Left hindlimb (tissue), 1 donor: ENCODE results near the gene MTHFD1L.

ENCODE experiments used
- DNase-seq: peaks from one replicate; pipeline ENCODE4 v3.0.0-alpha.2; 2018

MTHFD1L gene

GRCh38 chr6:150993253-150993652, 127.8 kb downstream of the MTHFD1L start:
- DNase-seq, result no peak

- no peak for DNase-seq
Observed at GRCh38 chr6:150994026-150994425, 128.5 kb downstream of the MTHFD1L start.

GRCh38 chr6:150996968-150997367, 131.5 kb downstream of the MTHFD1L start:
- no peak for DNase-seq

DNA sequence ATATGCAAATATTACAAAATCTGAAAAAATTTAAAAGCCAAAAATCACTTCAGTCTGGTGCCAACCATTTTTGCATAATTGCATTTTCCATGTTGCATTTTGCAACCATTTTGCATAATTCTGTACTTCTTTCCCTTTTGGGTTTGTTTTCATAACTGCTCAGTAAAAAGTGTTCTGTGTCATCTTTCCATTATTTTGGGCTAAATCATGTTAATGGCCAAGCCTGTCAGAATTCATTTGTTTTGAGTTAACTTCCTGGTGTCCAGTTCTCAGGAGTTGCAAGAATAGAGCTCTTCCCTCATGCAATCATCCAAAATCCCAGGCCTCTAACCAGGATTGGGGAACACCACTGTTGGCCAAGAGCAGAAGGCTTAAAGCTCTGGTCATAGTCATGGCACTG, 133.6 kb downstream of the MTHFD1L start:
- no peak for DNase-seq

DNA sequence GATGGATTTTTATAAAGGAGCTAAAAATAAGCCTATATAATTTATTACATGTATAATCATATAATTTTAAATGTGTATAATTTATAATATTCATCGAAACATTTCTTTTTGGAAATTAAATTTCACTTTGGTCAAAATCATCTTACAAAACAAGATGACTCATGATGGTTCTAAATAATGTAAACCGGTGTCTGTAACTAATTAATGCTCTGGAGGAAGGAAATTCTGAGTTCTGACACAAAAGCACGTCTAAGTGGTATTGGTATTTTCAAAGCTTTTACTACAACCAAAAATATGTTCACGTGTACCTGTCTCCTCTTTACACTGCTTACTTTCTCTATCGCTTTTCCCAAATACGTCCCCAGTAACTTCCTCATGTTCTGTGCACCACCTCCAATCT, 134.1 kb downstream of the MTHFD1L start:
- no peak for DNase-seq

DNA sequence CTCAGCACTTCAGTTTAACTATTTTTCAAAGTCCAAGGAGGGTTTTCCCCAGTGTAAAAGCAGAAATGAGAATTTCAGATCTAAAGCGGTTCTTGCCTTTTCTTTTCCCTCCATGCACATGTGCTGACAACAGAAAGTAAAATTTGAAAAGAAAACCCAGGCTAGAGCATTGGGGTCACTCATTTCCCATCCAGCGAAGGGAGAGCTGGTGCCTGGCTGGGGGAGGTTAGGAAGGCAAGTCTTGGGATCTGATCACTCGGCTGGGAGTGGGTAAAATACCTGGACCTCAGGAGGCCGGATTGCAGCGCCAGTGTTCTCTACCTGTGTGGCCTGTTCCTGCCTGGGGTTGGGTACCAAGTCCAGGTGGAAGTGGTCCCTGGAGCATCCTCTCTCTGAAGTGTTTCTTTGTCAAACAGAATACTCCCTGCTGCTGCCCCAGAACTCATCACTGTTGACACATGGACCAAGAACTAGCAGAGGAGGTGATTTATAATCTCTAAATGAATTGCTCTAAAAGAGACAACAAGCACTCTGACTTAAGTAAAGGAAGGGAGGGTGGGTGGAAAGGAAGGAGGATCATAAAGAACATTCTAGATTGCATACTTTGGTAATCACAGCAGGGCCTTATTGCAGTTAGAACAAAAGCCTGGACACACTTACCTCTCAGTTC, 136.0 kb downstream of the MTHFD1L start:
- DNase-seq, result no peak

GRCh38 chr6:151002057-151002450, 136.6 kb downstream of the MTHFD1L start:
- DNase-seq, result no peak

GRCh38 chr6:151002491-151002935, 137.0 kb downstream of the MTHFD1L start:
- DNase-seq, result peak; percentile 28

DNA sequence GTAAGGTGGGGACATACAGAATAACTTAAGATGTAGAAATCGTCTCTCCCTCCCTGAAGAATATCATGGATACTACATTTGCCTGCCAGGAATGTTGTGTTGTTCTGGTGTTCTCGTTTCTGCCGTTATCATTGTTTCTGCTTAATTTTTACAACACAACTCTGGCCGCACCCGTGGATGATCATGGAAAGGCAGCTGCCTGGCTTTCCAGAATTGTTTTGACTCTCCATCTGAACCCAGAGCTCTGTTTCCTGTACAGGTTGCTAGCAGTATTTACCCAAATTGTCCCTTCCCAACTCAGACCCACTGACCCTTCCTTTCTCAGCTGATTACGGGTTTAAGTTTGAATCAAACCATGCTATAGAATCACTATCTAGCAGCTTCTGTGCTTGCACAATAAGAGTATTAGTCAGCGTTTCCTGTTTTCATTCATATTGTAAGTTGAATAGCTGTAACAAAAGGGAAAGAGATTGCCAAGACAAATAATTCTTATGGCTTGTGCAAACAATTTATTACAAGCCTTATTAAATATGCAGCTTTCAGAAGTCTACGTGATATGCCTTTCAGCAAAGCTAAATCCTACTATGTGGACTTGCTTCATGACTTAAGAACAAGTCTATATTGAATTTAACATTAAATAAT, 139.0 kb downstream of the MTHFD1L start:
- peak; percentile 53 for DNase-seq

DNA sequence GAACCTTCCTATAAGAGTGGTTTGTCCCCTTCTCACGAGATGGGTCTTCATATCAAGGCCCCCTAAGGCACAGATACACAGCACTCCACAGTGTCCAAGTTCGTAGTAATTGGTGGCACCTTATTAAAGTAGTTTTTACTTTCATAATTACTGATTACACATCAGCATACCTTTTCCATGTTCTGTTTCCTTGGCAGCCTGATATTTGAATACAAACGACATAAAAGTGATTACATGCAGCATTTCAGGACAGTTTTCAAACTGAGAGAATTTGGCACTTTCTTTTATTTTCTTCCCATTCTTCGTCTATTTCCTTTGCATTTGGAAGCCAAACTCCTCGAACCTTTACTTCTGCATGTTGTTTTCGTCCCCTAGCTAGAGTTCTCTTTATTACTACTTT, 139.7 kb downstream of the MTHFD1L start:
- no peak for DNase-seq

GRCh38 chr6:151005896-151006632, 140.6 kb downstream of the MTHFD1L start:
- no peak for DNase-seq

DNA sequence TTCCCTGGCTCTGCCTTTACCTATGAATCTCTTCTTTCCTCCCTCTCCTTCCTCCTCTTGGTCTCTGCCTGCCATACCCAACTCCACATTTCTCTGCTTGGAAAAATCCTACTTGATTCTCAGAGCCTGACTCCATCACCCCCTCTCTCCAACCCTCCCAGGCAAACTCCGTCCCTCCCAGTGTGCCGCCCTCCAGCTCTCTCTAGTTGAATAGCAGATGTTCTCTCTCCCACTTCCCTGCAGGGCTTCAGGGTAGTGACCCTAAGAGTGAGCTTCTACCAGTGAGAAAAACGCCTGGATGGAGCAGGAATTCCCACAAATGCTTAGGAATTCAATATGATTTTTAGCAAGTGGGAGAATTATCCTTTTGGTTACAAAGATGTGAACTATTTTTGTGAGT, 141.6 kb downstream of the MTHFD1L start:
- DNase-seq, result no peak

GRCh38 chr6:151007922-151008321, 142.4 kb downstream of the MTHFD1L start:
- DNase-seq, result no peak

DNA sequence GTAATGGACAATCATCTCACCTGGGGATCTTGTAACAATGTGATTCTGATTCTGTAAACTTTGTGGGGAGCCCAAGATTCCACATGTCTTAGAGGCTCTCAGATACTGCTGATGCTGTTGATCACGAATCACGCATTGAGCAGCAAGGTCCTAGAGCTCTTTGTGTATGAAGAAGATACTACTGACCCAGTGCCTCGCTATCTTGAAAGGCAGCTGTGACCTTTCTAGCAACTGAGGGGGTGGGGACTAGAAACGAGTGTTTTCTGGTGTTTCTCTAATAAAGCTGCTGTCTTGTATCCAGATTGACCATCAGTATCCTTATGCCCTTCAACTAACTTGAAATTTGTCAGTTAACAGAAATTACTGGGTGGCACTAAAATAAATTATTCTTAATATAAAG, 142.9 kb downstream of the MTHFD1L start:
- DNase-seq, result no peak

DNA sequence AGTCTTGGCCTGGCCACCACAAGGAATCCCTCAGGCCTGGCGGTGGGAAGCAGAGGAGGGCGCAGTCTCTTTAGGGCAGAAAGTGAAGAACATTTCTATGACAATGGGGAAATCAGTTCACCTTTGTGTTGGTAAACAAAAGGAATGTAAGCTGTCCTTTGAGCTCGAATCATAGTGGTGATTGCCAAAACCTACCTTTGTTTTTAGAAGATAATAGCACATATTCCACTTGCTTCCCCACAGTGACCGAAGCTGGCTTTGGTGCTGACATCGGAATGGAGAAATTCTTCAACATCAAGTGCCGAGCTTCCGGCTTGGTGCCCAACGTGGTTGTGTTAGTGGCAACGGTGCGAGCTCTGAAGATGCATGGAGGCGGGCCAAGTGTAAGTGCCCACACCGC, 144.1 kb downstream of the MTHFD1L start:
- DNase-seq, result no peak

DNA sequence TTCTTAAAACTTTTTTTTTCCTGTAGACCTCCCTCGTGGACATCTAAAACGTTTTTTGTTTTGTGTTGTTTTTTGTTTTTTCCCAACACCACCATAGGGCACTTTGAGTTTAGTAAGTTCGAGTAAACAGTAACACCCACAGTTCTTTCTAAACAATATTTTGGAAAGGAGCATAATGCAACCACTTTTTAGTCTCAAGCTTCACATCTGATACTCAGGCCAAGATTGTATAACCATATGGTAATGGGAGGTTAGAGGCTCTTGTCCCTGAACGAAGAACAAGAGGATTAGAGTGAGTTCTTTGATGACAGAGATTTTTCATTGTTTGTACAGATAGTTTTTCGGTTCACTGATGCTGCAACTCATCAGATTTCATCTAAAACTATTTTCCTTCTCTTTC, 144.6 kb downstream of the MTHFD1L start:
- no peak for DNase-seq

GRCh38 chr6:151012321-151013294, 147.1 kb downstream of the MTHFD1L start:
- no peak for DNase-seq

- peak; percentile 71 for DNase-seq
Observed at GRCh38 chr6:151014404-151015100, 149.1 kb downstream of the MTHFD1L start.

GRCh38 chr6:151015101-151015700, 149.7 kb downstream of the MTHFD1L start:
- no peak for DNase-seq

DNA sequence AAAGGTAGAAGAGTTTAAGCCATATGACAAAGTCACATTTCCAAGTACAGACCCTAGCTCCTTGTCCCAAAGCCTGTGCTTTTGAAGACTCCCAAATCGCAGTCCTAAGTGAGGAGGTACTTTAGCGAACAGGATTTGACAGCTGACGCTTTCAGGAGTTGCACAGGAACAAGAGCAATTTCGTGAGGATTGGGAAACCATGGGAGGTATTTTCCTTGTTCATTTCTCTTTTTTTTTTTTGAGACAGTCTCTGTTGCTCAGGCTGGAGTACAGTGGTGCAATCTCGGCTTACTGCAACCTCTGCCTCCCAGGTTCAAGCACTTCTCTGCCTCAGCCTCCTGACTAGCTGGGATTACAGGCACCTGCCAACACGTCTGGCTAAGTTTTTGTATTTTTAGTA, 150.6 kb downstream of the MTHFD1L start:
- no peak for DNase-seq

DNA sequence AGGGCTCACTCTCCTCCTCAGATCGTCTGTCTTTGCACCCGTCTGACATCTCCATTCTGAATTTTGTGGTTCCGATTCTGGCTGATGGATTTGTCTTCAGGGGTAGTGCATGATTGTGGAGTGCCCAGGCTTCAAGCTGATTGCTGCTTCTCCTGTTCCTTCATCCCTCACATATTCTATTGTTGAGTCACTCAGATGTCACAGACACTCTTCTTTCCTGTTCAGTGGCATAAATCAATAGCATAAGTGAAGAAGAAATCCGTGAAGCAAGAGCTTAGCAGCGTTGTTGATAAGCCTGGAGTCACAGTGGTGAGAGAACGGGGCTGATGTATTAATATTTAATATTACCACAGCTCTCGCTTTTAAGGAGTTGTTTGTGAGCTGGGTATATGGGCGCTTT, 152.5 kb downstream of the MTHFD1L start:
- no peak for DNase-seq
